HG02588 (cell line): Measurements from ENCODE around the gene EIF4EBP2.
A peak's percentile ranks its signal among the peaks of the same experiment; 100 is the strongest.

ENCODE experiments used
- ATAC-seq: cut with Tn5 transposase; IDR thresholded peaks from one replicate; pipeline ENCODE4 v1.9.1; 2021; ENCODE audit warnings: mild to moderate bottlenecking, moderate library complexity; ENCODE audit not compliant: unreplicated experiment

EIF4EBP2 gene, protein sequence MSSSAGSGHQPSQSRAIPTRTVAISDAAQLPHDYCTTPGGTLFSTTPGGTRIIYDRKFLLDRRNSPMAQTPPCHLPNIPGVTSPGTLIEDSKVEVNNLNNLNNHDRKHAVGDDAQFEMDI

GRCh38 chr10:70404036-70404786 is at the start of gene EIF4EBP2:
EIF4EBP2 (plus strand) TSS chr10:70404145; CDS start chr10:70404402, 257 bp downstream.
- ATAC-seq: peak; percentile 84

GRCh38 chr10:70354556-70354955 is 49.4 kb upstream of the EIF4EBP2 start:
- no peak for ATAC-seq

- peak; percentile 61 for ATAC-seq
These were observed 48.6 kb upstream of the EIF4EBP2 start for GRCh38 chr10:70355051-70356021.

DNA sequence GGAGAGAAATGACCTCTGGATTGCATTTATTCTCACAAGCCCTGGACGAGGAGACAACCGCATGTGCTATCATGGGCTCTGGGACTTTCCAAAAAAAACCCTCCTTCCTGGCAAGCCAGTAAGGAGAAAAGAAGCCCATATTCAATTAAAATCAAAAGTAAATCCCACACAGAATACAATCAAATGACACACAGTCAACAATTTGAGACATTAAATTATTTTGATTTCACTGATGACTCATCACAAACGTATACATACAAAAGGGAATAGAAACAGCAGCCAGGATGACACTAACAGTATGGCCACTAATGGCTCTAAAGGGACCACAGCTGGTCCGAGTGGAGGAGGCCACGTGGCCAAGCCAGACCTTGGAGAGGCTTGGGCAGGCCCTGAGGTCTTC is 46.4 kb upstream of the EIF4EBP2 start:
- ATAC-seq: no peak

DNA sequence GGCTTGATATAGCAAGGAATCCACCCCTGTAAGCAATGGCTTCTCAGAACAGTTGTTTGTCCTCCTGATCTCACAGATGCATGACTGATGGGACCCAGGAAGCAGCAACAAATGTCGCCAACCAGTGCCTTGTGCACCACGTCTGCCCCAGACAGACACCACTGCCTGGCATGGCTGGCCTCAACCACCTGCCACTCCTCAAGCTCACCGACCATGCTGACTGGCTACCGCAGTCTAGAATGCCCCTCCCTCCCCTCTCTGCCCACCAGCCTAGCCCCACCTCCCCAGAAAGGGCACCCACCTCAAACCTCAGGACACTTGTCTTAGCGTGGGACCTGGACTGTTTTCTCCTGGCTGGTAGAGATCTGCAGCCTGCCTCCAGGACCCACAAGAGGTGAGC is 45.5 kb upstream of the EIF4EBP2 start:
- no peak for ATAC-seq

DNA sequence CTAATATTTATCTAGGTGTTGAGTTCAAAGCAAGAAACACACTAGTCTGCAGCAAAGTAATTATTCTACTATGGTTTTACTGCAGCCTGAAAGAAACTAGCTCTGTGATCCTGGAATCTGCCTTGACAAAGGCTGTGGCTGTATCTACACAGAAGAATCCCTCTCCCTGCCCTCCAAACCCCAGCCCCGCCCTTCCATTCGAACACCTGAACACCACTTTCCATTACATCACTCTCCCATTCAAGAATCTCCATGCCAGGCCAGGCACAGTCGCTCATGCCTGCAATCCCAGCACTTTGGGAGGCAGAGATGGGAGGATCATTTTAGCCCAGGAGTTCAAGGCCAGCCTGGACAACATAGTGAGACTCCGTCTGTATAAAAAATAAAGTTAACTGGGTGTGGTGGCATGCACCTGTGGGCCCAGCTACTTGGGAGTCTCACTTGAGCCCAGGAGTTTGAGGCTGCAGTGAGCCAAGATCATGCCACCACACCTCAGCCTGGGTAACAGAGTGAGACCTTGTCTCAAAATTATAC is 44.9 kb upstream of the EIF4EBP2 start:
- ATAC-seq: no peak

- ATAC-seq: no peak
These were observed 43.7 kb upstream of the EIF4EBP2 start for GRCh38 chr10:70360215-70360614.

- ATAC-seq: no peak
These were observed 41.6 kb upstream of the EIF4EBP2 start for GRCh38 chr10:70362328-70362727.

DNA sequence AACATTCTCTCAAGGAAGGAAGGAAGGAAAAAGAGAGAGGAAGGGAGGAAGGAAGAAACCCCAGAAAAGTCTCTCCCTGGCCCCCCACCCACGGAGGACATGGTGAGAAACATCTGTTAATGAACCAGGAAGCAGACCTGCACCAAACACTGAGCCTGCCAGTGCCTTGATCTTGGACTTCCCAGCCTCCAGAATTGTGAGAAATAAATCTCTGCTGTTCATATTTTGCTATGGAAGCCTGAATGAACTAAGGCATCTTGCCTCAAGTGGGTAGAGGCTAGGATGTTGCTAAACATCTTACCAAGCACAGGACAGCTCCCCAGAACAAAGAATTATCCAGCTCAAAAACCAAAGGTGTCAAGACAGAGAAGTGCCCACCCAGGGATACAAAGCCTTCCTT is 40.7 kb upstream of the EIF4EBP2 start:
- ATAC-seq: no peak

DNA sequence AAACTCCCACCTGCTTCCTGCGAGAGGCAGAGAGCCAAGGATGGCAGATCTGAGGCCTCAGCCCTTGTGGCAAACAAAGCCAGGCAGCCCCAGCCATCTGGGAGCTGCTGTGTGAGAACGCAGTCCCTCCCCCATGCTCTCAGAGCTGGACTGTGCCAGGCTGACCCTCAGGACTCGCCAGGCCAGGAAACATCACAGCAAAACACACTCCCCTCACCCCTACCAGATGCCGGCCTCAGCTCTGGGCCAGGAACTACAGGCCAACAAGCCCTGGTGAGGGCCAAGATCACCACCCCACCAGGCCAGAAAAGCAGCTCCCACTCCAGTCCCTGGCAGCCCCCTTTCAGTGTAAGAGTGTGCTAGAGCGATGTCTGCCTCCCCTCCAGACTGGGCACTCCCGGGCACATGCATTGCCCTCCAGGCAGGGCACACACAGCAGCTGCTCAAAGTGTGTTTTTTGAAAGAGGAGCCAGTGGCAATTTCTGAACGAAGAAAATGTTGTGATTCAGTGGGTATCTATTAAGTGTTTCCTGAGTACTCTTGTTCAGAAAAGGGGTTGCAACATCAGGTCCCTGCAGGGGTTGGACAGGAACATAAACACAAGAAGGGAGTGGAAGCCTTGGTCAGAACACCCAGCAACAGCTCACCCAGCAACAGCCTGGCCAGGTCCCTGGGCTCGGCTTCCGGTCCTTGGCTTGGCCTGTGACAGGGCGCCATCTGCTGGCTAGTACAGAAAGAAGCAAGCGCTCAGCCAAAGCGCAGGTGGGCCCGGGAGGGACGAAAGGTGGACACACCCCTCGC is 39.8 kb upstream of the EIF4EBP2 start:
- peak; percentile 92 for ATAC-seq

- ATAC-seq: no peak
These were observed 39.2 kb upstream of the EIF4EBP2 start for GRCh38 chr10:70364772-70365091.

DNA sequence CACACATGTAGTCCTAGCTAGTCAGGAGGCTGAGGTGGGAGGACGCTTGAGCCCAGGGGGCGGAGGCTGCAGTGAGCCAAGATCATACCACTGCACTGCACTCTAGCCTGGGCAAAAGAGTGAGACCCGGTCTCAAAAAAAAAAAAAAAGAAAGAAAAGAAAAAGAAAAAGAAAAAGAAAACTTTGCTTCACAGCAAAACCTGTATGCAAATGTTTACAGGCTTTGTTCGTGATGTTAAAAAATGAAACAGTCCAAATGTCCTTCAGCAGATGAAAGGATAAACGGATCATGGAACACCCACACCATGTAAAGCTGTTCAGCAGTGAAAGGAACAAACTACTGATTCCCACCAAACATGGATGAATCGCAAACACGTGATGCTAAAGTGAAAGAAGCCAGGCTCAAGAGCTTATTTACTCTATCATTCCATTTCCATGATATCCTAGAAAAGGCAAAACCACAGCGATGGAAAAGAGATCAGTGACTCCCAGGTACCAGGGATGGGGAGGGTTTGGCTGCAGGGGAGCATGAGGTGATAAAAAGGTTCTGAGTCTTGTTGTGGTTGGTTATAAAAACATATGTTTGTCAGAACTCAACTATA is 36.6 kb upstream of the EIF4EBP2 start:
- no peak for ATAC-seq

DNA sequence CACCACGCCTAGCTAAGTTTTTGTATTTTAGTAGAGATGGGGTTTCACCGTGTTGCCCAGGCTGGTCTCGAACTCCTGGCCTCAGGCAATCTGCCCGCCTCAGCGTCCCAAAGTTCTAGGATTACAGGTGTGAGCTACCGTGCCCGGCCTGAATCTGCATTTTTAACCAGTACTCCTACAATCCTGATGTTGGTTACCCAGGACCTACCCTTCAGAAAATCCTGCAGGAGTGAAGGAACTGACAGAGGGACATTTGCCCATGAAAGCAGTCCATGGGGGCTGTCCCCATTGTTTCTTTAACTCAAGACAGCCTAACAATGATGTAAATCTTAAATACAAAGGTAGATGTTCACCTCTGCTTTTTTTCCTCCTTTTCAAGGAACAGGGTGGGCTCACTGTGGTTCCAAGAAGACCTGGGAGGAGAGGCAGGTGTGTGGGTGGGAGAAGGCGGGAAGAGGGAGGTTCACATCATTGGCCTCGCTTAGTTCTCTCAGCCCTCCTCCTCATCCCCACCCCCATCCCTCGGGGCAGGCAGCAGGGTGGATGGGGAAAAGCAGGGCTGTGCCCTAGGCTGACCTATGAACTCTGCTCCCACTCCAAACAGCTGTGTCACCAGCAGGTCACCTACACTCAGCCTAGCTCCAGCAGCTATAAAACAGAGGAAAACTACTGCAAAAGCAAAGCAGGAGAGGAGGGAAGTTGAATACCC is 35.0 kb upstream of the EIF4EBP2 start:
- no peak for ATAC-seq

GRCh38 chr10:70369498-70370018 is 34.4 kb upstream of the EIF4EBP2 start:
- ATAC-seq: no peak

GRCh38 chr10:70370766-70371165 is 33.2 kb upstream of the EIF4EBP2 start:
- ATAC-seq: no peak

DNA sequence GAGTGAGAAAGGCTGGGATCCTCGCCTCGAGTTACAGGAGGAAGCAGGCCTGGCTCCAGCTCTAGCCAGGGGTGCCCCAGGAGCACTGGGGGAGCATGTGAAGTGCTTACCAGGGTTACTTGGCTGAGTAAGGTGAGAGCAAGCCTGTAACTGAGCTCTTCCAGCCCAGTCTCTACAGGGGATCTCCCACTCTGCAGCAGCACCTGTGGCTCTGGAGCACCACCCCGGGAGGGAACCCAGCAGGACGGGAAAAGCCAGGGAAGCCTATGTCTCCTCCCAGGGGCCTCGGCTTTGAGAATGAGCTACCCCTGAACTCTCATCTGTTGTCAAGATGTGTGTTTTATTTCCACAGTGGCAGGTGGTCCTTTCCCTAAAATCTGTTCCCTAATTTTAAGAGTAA is 32.1 kb upstream of the EIF4EBP2 start:
- no peak for ATAC-seq

DNA sequence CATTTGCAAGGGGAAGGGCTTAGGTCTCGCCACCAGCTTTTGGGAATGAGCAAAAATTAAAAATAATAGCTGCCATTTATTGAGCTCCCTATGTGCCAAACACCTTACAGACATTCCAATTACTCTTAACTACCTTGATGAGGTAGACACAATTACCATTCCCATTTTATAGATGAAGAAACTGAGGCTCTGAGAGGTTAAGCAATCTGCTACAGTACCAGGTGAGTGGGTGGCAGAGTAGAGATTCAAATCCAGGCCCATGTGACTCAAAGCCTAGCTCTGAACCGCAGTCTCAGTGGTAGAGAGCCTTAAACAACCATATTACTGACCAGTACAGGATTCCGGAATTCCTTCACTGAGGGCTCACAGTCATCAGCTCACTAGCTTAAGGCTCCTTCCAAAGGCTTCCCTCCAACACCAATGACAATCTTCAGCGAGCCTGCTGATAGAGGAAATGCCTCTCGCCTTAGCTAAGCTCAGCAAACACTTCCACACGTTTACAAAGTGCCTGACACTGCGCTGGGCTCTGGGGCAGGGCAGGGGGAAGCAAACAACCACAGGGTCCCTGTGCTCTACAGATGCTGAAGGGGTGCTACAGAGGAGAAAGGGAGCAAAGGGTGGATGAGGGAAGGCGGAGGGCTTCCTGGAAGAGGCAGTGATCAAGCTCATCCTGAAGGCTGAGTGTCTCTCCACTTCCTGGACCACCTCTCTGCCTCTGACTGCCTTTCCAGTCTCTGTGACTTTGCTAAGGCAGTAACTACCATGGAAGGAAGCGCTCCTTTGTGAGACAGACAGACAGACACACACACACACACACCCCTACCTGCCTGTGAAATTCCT is 28.9 kb upstream of the EIF4EBP2 start:
- no peak for ATAC-seq
